Spleen (tissue), 11 donors: ENCODE data around the gene CHRM5. TPM values are rescaled to one million over a fixed set of nuclear protein-coding genes. Genes with fewer than 3 reads are reported as not detected.

Experiments
- DNase-seq: peaks from one replicate; pipeline ENCODE4 v3.0.0-alpha.2; 2020
- H3K27ac ChIP-seq, 8 donors: fragments of 200-600 bp; sonication (generic) in 7 of 8; 1 replicate in 4 of 8; 2 replicates in 4 of 8; pipeline versions ENCODE4 v1.5.0 to v1.8.0; 2016 to 2021; ENCODE audit warnings: inconsistent platforms in 4 of 8, mild to moderate bottlenecking in 4 of 8, moderate library complexity in 1 of 8
- H3K27me3 ChIP-seq, 7 donors: fragments of 200-600 bp; sonication (generic) in 6 of 7; replicated peaks in 1 of 7; 1 replicate in 4 of 7; 2 replicates in 3 of 7; pipeline versions ENCODE4 v1.5.0 to v1.8.0; 2016 to 2021; ENCODE audit warnings: inconsistent platforms in 3 of 7, mild to moderate bottlenecking in 1 of 7
- H3K36me3 ChIP-seq, 6 donors: fragments of 200-600 bp; sonication (generic) in 5 of 6; 1 replicate in 4 of 6; 2 replicates in 2 of 6; pipeline versions ENCODE4 v1.5.0 to v1.8.0; 2016 to 2021; ENCODE audit warnings: inconsistent platforms in 2 of 6
- H3K4me1 ChIP-seq, 6 donors: fragments of 200-600 bp; sonication (generic) in 5 of 6; 1 replicate in 3 of 6; 2 replicates in 3 of 6; pipeline versions ENCODE4 v1.5.0 to v1.8.0; 2016 to 2021; ENCODE audit warnings: inconsistent platforms in 3 of 6
- H3K4me3 ChIP-seq, 8 donors: fragments of 200-600 bp; sonication (generic) in 7 of 8; 1 replicate in 4 of 8; 2 replicates in 4 of 8; pipeline versions ENCODE4 v1.5.0 to v1.8.0; 2016 to 2021; ENCODE audit warnings: inconsistent platforms in 4 of 8, mild to moderate bottlenecking in 4 of 8, moderate library complexity in 2 of 8
- H3K9me3 ChIP-seq, 8 donors: fragments of 200-600 bp; sonication (generic) in 7 of 8; 1 replicate in 4 of 8; 2 replicates in 4 of 8; pipeline versions ENCODE4 v1.5.0 to v1.8.0; 2016 to 2021; ENCODE audit warnings: inconsistent platforms in 4 of 8
- POLR2A ChIP-seq, 3 donors: fragments of 450-650 bp; IDR thresholded peaks; one replicate each; pipeline ENCODE4 v1.5.1; 2017; ENCODE audit warnings: antibody characterized with exemption in 3 of 3, mild to moderate bottlenecking in 1 of 3
- POLR2AphosphoS5 ChIP-seq, 3 donors: sonication (generic); formaldehyde crosslinking; IDR thresholded peaks; one replicate each; pipeline ENCODE4 v1.5.1; 2017; ENCODE audit warnings: antibody characterized with exemption in 3 of 3
- WGBS, 5 donors: extraction: QIAGEN DNeasy Blood & Tissue Kit in 3 of 5; methylation state at CpG; one replicate each; pipeline versions ENCODE4 v1.1.5 to v1.1.7; 2013 to 2018; 5-methylcytosine and 5-hydroxymethylcytosine counted together
- intact Hi-C: fragments of 100-400 bp; cut with DNase I; formaldehyde crosslinking; loops from one replicate; pipeline ENCODE4 v1.15.0; 2023; ENCODE audit warnings: low total_unique reads
- polyA plus RNA-seq, 3 donors: library from polyadenylated mRNA; stranded (reverse); fragments of 200-250 nt; gene quantifications; one replicate each; pipeline ENCODE4 v1.2.1, GENCODE V29; 2013
- total RNA-seq, 7 donors: library from RNA; depleted of rRNA in 3 of 7; stranded (reverse); fragments of >200 nt in 3 of 7; fragmentation: NEBNext Ultra II Directional in 4 of 7; extraction: Animal tissue kit (Norgen Biotek cat#: 25700) in 4 of 7; gene quantifications; one replicate each; pipeline versions ENCODE4 v1.1.0 to v1.2.1, GENCODE V29; 2016 to 2021
- TF ChIP-seq, protein P1 (sequence below), 11 experiments: fragments of 200-600 bp in 7 of 11; fragments of 450-650 bp in 4 of 11; sonication (generic) in 4 of 11; IDR thresholded peaks in 8 of 11; conservative IDR thresholded peaks in 3 of 11; 1 replicate in 7 of 11; 2 replicates in 4 of 11; pipeline versions ENCODE4 v1.4.0 to v1.8.0; 2016 to 2021; ENCODE audit warnings: antibody characterized with exemption in 11 of 11, inconsistent platforms in 4 of 11, mild to moderate bottlenecking in 1 of 11
- donor health status: healthy with polysubstance abuse.
- donor health status: DM: no; HTN: no; CAD: no; lungs with moderate emphysema.
- donor health status: DM: no; HTN: no; CAD: no.
- donor health status: Bipolar disorder and iron deficiency.
- donor health status: healthy.
- donor health status: DM: no; HTN: no; CAD: no.
- donor health status: DM: yes; HTN: yes; CAD: no.

The CHRM5 gene
- total and polyA plus RNA-seq, 10 donors: 0.03 TPM; not detected in 9

GRCh38 chr15:34056911-34057310 is 88.6 kb downstream of the CHRM5 start:
- no peak overlapping the region for H3K27ac ChIP-seq

GRCh38 chr15:34059476-34059875 is 91.2 kb downstream of the CHRM5 start:
- intact Hi-C loops: no loop called here
- no peaks in the 10 kb centered on the region for H3K27me3 ChIP-seq
- DNase-seq: no peak
- WGBS, 5 donors: 32 to 64% (median 47%) methylated on average over 2 of the region's 2 CpGs
- H3K36me3 ChIP-seq: no peaks in the 10 kb centered on the region
- H3K4me1 ChIP-seq: peaks cover 0 to 7% (median 5%) of the 10 kb centered on the region in 6 donors
- no peak overlapping the region for H3K27ac ChIP-seq
- H3K9me3 ChIP-seq: no peaks in the 10 kb centered on the region
- no peak for TF ChIP-seq POLR2AphosphoS5 (IDR thresholded peaks at IDR 0.05)
- TF ChIP-seq POLR2A (IDR thresholded peaks at IDR 0.05): no peak
- TF ChIP-seq, protein P1, sequence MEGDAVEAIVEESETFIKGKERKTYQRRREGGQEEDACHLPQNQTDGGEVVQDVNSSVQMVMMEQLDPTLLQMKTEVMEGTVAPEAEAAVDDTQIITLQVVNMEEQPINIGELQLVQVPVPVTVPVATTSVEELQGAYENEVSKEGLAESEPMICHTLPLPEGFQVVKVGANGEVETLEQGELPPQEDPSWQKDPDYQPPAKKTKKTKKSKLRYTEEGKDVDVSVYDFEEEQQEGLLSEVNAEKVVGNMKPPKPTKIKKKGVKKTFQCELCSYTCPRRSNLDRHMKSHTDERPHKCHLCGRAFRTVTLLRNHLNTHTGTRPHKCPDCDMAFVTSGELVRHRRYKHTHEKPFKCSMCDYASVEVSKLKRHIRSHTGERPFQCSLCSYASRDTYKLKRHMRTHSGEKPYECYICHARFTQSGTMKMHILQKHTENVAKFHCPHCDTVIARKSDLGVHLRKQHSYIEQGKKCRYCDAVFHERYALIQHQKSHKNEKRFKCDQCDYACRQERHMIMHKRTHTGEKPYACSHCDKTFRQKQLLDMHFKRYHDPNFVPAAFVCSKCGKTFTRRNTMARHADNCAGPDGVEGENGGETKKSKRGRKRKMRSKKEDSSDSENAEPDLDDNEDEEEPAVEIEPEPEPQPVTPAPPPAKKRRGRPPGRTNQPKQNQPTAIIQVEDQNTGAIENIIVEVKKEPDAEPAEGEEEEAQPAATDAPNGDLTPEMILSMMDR (IDR thresholded peaks at IDR 0.05 in 8 of 11, conservative IDR thresholded peaks at IDR 0.05 in 3 of 11): no peak
- no peak overlapping the region for H3K4me3 ChIP-seq

More at GRCh38 chr15:34056911-34057310, 88.6 kb downstream of the CHRM5 start:
- Histone ChIP-seq H3K36me3 (no peaks in the 10 kb centered on the region), H3K4me1 (peaks cover 0 to 4% (median 3%) of the 10 kb centered on the region in 6 donors), H3K9me3 (peaks cover 0 to 3% (median 1%) of the 10 kb centered on the region in 8 donors), H3K4me3 (no peak overlapping the region), H3K27me3 (no peaks in the 10 kb centered on the region)
- 77 to 97% (median 90%) methylated on average over 5 of the region's 5 CpGs for WGBS, 5 donors
- no peak for DNase-seq
- intact Hi-C loops: no loop called here
- TF ChIP-seq, protein P1 (IDR thresholded peaks at IDR 0.05 in 8 of 11, conservative IDR thresholded peaks at IDR 0.05 in 3 of 11): no peak
- TF ChIP-seq POLR2AphosphoS5 (IDR thresholded peaks at IDR 0.05) (no peak), POLR2A (IDR thresholded peaks at IDR 0.05) (no peak)

DNA sequence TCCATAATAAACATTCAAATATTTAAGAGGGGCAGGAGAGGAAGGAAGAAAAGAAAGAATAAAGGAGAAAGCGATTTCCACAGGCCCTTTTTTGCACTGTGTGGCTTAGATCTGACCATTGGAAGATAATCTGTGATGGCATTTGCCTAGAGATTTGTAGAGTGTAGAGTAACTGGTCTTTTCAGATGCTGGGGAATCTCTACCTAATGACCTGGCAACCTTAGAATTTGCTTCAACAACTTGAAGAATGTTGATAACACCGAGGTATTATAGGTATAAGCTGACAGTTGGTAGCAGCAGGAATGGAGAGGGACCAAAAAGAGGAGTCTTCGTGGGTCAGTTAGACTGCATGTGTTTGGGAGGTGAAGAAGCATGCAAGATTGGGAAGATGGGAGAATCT is 91.6 kb downstream of the CHRM5 start:
- H3K36me3 ChIP-seq: no peaks in the 10 kb centered on the region
- no peaks in the 10 kb centered on the region for H3K27me3 ChIP-seq
- H3K4me1 ChIP-seq: peaks cover 0 to 7% (median 5%) of the 10 kb centered on the region in 6 donors
- 72 to 86% (median 78%) methylated on average over 3 of the region's 3 CpGs for WGBS, 5 donors
- no peak for DNase-seq
- no peaks in the 10 kb centered on the region for H3K9me3 ChIP-seq
- TF ChIP-seq, protein P1 (IDR thresholded peaks at IDR 0.05 in 8 of 11, conservative IDR thresholded peaks at IDR 0.05 in 3 of 11): no peak
- TF ChIP-seq POLR2A (IDR thresholded peaks at IDR 0.05): no peak
- no peak for TF ChIP-seq POLR2AphosphoS5 (IDR thresholded peaks at IDR 0.05)
- no peak overlapping the region for H3K4me3 ChIP-seq
- intact Hi-C loops: loop anchor here (5.0 kb wide), 1 partner anchor 152 kb away; the partner anchor contains the start of gene KATNBL1
- no peak overlapping the region for H3K27ac ChIP-seq

DNA sequence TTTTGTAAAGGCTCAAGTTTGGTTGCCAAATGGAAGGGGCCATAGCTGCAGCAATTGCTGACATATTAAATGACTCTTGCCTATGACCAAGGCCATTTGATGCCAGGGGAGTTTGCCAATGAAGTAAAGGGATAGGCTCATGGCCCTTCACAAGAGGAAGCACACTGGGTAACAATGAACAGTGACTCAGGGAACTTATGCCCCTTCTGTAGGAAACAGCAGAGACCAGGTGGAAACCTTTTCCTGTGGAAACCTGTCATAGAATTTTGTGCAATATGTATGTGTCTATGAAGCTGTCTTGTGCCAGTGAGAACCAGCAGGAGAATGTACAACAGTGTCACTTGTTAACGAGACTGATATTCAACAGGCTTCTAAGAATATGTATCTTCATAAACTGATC is 96.1 kb downstream of the CHRM5 start:
- H3K27ac ChIP-seq: no peak overlapping the region
- H3K4me1 ChIP-seq: peaks cover 0 to 7% (median 5%) of the 10 kb centered on the region in 6 donors
- H3K9me3 ChIP-seq: no peaks in the 10 kb centered on the region
- no peak for DNase-seq
- WGBS, 5 donors: 0% methylated on average over 1 of the region's 1 CpG
- intact Hi-C loops: loop anchor here (5.0 kb wide), 1 partner anchor 148 kb away; the partner anchor contains the start of gene KATNBL1
- TF ChIP-seq POLR2AphosphoS5 (IDR thresholded peaks at IDR 0.05) (no peak), POLR2A (IDR thresholded peaks at IDR 0.05) (no peak)
- TF ChIP-seq, protein P1 (IDR thresholded peaks at IDR 0.05 in 8 of 11, conservative IDR thresholded peaks at IDR 0.05 in 3 of 11): no peak
- peaks cover 0 to 6% (median 0%) of the 10 kb centered on the region in 6 donors for H3K36me3 ChIP-seq
- no peak overlapping the region for H3K4me3 ChIP-seq
- no peaks in the 10 kb centered on the region for H3K27me3 ChIP-seq
